Activated CD8-positive, alpha-beta T cell treated with anti-CD3 and anti-CD28 coated beads for 36 hours (primary cell): ENCODE measurements around the gene GOLGA6A. TPM values are rescaled to one million over a fixed set of nuclear protein-coding genes. Genes with fewer than 3 reads are reported as not detected.

Experiments used
- total RNA-seq, 2 experiments: library from RNA; stranded (reverse); gene quantifications; one replicate each; pipeline ENCODE4 v1.2.3, GENCODE V29; 2021

Gene GOLGA6A
- total RNA-seq, 2 experiments from 2014 or later = not detected

Other genes starting within 250 kb of the GOLGA6A start
- not detected for gene TBC1D21, start 209.0 kb downstream of the GOLGA6A start, total RNA-seq
- 1 to 10 TPM; 1.6 to 2.8 TPM for gene LOXL1, start 156.1 kb downstream of the GOLGA6A start, total RNA-seq
- 1 to 10 TPM; 5.2 to 6.5 TPM for gene STOML1, start 90.3 kb downstream of the GOLGA6A start, total RNA-seq
- 10 to 100 TPM; 48.8 to 49.6 TPM for gene PML, start 87.8 kb downstream of the GOLGA6A start, total RNA-seq
- gene ISLR2, start 48.0 kb upstream of the GOLGA6A start, total RNA-seq = not detected
- not detected for gene ISLR, start 91.2 kb upstream of the GOLGA6A start, total RNA-seq
- under 1 TPM; 0.51 to 0.72 TPM for gene STRA6, start 120.2 kb upstream of the GOLGA6A start, total RNA-seq
- under 1 TPM; 0.16 to 0.38 TPM for gene CCDC33, start 153.8 kb upstream of the GOLGA6A start, total RNA-seq